Renal cortical epithelial cell (primary cell): ENCODE measurements around the gene FATE1. TPM values are rescaled to one million over a fixed set of nuclear protein-coding genes. Genes with fewer than 3 reads are reported as not detected.
"Not testable (repeated sequence)": the region's sequence is repeated elsewhere in the genome, so short reads cannot be mapped to it uniquely, and the experiment has no call there.

ENCODE experiments used
- DNase-seq: peaks from one replicate; pipeline ENCODE4 v3.0.0-alpha.2; 2011; ENCODE audit warnings: low read depth
- total RNA-seq: library from RNA; depleted of rRNA; stranded (reverse); fragments of >200 nt; gene quantifications from 2 replicates; pipeline ENCODE4 v1.2.3, GENCODE V29; 2014

FATE1 gene
- not detected in 2 replicates for total RNA-seq

DNA sequence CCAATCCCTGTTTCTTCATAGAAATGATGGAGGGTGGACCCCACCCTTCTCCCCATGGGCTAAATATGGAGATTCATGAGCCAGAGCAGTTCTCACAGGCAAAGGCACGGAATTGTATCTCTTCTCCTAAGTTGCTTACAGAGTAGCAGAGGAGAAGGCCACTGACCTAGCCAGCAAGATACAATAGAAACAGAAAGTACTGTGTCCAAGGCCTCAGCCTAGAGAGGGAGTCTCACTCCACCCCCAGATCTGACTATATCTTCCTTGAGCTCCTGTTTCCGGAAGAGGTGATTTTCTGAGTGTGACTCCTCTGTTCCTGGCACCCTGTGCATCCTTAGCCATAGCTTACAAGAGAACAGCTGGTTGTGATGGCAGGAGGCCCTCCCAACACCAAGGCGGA, at the start of gene FATE1:
Gene FATE1, plus strand, starts transcription at position 284 of the 400 bp plus-strand sequence. Its CDS starts 85 bp downstream, at position 369.
- no peak for DNase-seq

DNA sequence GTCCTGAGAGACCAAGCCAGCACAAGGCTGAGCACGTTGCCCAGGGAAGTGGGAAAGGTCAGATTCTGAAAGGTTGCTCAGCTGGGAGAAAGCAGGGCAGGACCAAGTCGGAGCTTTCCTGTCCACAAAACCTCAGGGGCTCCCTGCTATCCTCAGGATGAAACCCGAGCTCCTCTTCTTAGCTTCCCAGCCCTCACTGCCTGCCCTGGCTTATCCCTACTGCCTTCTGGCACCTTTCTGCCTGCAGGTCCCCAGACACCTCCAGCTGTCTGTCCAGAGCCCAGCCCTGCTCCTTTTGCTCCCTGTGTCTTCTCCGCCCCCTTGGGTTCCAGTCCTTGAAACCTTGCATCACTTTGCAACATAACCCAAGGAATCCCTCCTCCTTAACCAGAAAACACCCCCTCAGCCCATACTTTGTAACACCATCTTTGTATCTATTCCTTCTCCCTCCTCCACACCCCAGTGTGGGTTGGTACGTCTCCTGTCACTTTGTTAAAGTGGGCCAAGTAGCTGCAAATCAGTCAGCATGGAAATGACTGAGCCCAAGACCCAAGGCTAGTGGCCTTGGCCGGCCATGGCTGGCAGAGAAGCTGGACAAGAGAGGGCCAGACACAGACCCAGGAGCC, 40.6 kb upstream of the FATE1 start:
- no peak for DNase-seq

DNA sequence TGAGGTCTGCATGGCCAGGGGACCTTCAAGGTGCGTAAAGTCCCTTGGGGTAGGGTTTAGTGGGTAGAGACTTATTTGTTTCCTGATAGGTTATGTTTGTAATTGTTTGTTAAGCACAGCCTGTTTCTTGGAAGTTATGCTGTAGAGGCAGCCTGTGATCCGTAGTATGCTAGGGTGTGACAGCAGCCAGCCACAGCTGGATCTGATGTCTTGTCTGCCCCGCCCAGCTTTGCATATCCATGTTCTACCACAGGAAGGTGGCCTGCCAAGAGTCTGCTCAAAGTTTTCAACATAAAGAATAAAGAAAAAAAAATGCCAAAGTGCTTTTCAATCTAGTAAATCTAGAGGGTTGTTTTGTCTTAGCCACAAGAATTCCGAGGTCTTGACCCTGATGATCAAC, 39.6 kb upstream of the FATE1 start:
- no peak for DNase-seq

- DNase-seq: no peak
Observed at GRCh38 chrX:151679798-151680402, 35.9 kb upstream of the FATE1 start.

- peak; percentile 3 for DNase-seq
Observed at GRCh38 chrX:151680805-151681204, 35.0 kb upstream of the FATE1 start.

DNA sequence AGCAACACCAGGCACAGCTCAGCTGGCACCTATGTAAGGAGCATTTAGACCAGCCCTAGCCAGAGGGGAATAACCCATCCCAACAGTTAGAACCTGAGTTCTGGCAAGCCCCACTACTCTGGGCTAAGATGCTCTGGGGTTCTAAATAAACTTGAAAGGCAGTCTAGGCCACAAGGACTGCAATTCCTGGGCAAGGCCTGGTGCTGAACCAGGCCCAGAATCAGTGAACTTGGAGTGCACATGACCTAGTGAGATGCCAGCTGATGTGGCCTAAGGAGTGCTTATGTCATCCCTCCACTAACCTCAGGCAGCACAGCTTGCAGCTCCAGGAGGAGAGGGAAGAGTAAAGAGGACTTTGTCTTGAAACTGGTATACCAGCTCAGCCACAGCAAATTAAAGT, 28.2 kb upstream of the FATE1 start:
- DNase-seq: no peak

- DNase-seq: no peak
Observed at GRCh38 chrX:151688695-151689094, 27.1 kb upstream of the FATE1 start.

- DNase-seq: no peak
Observed at GRCh38 chrX:151692825-151693224, 23.0 kb upstream of the FATE1 start.

DNA sequence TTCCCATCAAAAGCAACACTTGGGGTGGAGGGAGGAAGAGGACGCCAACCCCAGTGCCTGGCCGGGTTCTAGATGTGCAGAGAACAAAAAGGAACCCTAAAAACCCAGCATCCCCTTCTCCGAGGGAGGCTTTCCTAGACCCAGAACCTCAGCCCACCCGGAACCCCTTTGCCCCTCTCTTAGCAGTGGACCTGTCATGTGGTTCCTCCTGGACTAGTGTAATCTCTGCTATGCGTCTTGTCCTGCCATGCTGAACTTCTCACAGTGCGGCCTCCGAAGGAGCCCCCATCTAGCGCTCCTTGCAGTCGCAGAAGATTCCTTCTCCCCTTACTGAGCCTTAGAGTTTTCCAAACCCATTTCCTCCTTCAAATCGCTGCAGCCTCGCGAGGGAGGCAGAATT, 21.7 kb upstream of the FATE1 start:
- no peak for DNase-seq

DNA sequence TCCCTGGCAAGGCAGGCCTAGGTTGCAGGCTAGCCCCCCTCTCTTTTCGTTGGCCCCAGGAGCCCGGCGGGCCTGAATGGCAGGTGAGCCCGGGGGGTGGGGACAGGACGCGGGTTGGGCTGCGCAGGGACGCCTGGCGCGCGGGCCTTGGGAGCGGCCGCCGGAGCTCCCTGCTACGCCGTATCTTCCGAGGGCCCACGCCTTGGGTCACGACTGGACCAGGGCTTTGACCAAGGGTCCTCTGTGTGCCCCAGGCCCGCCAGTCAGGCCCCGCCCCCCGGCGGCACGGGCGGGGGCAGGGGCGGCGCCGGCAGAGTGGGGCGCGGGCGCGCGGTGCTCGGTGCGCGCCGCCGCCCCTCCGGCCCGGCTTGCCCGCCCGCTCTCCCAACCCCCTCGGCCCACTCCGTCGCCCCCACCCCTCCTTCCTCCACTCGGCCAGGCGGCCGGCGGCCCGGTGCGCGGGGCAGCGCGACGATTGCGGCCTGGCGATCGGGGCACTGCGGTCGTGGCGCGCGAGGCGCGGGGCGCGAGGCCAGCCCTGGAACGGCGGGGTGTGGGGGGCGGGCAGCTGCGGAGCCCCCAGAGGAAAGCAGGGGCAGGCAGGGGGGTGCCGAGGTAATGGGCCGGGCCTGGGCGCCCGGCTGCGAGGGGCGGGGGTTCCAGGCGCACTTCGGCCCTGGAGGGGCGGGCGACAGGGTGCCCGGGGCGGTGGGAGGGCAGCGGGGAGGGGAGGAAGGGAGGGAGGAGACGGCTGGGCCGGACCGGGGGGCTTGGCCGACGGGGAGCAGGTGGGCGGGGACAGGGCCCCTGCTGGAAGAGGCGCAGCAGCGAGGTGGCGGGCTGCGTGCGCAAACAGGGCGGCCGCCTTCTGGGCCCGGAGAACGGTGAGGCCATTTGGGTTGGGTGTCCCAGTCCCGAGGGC, 20.9 kb upstream of the FATE1 start, which contains the start of gene PRRG3:
Gene PRRG3, plus strand, starts transcription at position 798 of the 922 bp plus-strand sequence. CDS start 3,357 bp downstream, outside the sequence.
- no peak for DNase-seq

GRCh38 chrX:151695583-151696340, 20.1 kb upstream of the FATE1 start:
- no peak for DNase-seq

GRCh38 chrX:151697082-151697481, 18.8 kb upstream of the FATE1 start:
- DNase-seq: not testable (repeated sequence)

DNA sequence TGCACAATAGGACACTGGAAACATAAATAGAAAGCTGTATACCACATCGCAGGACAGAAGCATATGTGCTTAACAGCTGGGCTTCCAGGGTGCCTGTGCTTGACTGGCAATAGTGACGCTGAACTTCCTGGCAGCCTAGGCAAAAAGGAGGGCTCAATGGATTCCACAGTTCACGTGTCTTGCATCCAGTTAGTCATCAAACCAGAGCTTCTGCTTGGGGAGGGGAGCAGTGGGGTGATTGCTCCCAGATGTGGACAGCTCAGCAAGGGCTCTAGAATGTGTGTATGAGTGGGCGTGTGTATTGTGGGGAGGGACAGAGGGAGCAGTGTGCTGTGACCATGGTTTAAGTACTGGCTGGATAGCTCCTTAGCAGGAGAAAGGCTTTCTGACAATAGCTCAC, 18.3 kb upstream of the FATE1 start:
- no peak for DNase-seq

DNA sequence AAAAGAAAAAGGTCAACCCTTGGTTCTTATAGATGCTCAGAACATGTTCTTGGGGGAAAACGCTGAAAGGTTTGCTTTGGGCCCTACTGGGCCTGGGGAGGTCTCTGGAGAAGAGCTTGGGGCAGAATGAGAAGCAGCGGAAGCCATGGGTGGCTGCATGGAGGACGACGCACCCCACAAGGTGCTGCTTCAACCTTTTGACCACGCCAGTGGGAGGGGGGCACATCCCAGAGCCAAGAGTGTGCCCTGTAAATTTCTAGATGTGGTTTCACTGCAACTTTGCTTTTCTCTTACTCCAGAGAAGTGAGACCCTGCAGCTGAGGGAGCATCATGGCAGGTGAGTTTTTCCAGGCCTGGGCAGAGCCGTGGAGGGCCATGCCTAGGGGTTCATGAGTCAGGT, 17.4 kb upstream of the FATE1 start:
- DNase-seq: no peak

DNA sequence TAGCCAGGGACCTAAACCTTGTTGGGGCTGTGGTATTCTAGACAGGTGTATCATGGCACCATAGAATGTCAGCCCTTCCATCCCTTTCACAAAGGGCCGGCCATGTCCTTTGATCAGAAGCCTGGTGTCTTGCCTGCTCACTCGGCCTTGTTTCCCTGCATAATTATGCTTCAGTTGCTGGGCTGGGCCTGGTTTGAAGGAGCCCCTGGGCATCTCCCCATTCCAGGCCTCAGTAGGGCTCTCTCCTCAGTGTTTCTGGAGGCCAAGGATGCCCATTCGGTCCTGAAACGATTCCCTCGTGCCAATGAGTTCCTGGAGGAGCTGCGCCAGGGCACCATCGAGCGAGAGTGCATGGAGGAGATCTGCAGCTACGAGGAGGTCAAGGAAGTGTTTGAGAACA, 16.1 kb upstream of the FATE1 start:
- DNase-seq: no peak

- DNase-seq: no peak
Observed at GRCh38 chrX:151700581-151700980, 15.3 kb upstream of the FATE1 start.

DNA sequence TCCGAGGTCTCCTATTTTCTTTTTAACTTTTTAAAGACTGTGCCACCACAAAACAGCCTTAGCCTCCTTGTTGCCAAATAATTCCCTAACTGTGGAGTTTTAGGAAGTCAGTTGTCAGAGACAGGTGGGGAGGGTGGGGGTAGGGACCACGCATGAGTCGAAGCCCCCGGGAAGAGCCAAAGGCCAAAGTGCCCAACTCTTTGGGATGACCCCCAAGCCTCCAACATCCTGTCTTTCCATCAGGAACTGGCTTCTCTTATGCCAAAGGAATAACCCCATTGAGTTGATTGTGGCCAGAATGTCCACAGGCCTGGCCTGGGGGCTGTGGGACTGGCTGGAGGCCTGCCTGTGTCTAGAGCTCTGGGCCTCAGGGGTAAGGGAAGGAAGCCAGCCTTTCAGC, 14.8 kb upstream of the FATE1 start:
- no peak for DNase-seq

- no peak for DNase-seq
Observed at GRCh38 chrX:151701531-151701930, 14.3 kb upstream of the FATE1 start.

- DNase-seq: no peak
Observed at GRCh38 chrX:151702026-151702714, 13.7 kb upstream of the FATE1 start.

DNA sequence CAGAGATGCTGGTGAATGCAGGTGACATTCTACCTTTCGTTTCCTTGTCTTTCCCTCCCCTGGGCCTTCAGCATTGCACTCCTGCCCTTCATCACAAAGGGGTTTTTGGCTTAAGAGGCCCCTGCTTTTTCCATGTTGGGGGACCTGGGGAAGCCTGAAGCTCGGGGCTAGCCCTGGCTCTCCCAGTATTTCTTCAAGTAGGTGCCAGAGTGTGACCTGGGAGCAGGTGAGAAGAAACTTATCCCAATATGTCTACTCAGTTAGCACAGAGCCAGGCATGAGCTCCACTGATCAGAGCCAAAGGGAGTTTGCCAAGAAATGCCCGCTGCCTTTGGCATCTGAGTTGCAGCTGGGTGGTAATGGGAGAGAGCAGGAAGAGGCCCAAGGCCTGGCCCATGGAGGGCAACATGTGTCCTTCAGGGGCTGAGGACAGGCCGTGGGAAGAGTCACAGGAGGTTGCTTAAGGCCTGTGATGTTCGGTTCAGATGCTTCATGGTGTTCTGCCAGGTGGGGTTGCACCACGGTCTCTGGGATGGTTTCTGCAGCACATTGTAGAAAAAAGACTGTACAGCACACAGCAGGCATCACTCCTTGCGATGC, 13.0 kb upstream of the FATE1 start:
- no peak for DNase-seq

DNA sequence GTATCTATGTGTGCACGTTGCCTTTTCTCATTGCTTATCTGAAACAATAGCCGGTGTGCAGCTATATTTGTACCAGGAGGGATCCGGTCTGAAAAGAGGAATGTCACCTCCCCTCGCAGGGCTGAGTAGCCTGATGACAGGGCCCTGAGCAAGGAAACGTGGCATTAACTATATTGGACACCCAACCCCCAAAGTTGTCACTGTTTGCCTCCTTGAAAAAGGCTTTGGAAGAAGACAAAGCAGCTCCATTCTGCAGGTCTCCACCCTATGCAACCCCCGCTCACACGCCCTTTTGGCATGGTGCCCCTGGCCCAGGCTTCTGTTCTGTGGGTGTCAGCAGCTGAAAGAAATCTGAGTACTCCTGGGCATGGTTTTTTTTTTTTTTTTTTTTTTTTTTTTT, 12.3 kb upstream of the FATE1 start:
- no peak for DNase-seq
